SKM-1 (cell line): Measurements from ENCODE around the gene FBXL16.

Source experiments
- DNase-seq: peaks from one replicate; lab custom pipeline; 2025; ENCODE audit not compliant: unreplicated experiment; lab: John Stamatoyannopoulos, UW

FBXL16 gene

GRCh38 chr16:667113-667779 lies 38.4 kb downstream of the FBXL16 start:
- no peak for DNase-seq

- DNase-seq: no peak
Observed at GRCh38 chr16:666572-666971, 39.0 kb downstream of the FBXL16 start.

GRCh38 chr16:662597-662996 lies 43.0 kb downstream of the FBXL16 start:
- DNase-seq: no peak

GRCh38 chr16:662095-662494 lies 43.5 kb downstream of the FBXL16 start:
- DNase-seq: no peak

- DNase-seq: no peak
Observed at GRCh38 chr16:661184-661821, 44.3 kb downstream of the FBXL16 start.

- DNase-seq: peak; percentile 71
Observed at GRCh38 chr16:660459-661183, 45.0 kb downstream of the FBXL16 start.

GRCh38 chr16:660132-660458 lies 45.5 kb downstream of the FBXL16 start:
- no peak for DNase-seq

GRCh38 chr16:659618-660017 lies 46.0 kb downstream of the FBXL16 start:
- no peak for DNase-seq

- DNase-seq: no peak
Observed at GRCh38 chr16:658679-659571, 46.7 kb downstream of the FBXL16 start.

- DNase-seq: no peak
Observed at GRCh38 chr16:657487-657886, 48.1 kb downstream of the FBXL16 start.

GRCh38 chr16:654034-654433 lies 51.6 kb downstream of the FBXL16 start:
- DNase-seq: no peak

GRCh38 chr16:652454-653305 lies 52.9 kb downstream of the FBXL16 start:
- no peak for DNase-seq

GRCh38 chr16:651844-652243 lies 53.8 kb downstream of the FBXL16 start:
- no peak for DNase-seq

GRCh38 chr16:649631-650030 lies 56.0 kb downstream of the FBXL16 start:
- DNase-seq: no peak

GRCh38 chr16:648781-649589 lies 56.6 kb downstream of the FBXL16 start, which contains the start of gene WDR90:
WDR90 (plus strand) TSS chr16:649365; CDS start chr16:649417, 52 bp downstream.
- peak; percentile 71 for DNase-seq

GRCh38 chr16:648071-648780 lies 57.4 kb downstream of the FBXL16 start:
- no peak for DNase-seq

GRCh38 chr16:647173-647902 lies 58.3 kb downstream of the FBXL16 start:
- no peak for DNase-seq

- DNase-seq: no peak
Observed at GRCh38 chr16:646679-647172, 58.9 kb downstream of the FBXL16 start.
